HL-60 (cell line): ENCODE results near the gene ITGB5.

ENCODE experiments used
- DNase-seq, 2 experiments: peaks; one replicate each; pipeline ENCODE4 v3.0.0-alpha.2; 2010 to 2020; ENCODE audit warnings: low read depth in 1 of 2, low spot score in 1 of 2
- H3K27ac ChIP-seq: fragments of 250-450 bp; sonication (Bioruptor Pico); replicated peaks from 2 replicates; pipeline ENCODE4 v1.5.1; 2020; ENCODE audit warnings: mild to moderate bottlenecking, moderate library complexity
- H3K27me3 ChIP-seq: fragments of 250-450 bp; sonication (Bioruptor Pico); 2 replicates; pipeline ENCODE4 v1.5.1; 2021; ENCODE audit warnings: mild to moderate bottlenecking, moderate library complexity; ENCODE audit not compliant: insufficient read depth, poor library complexity, severe bottlenecking
- H3K4me3 ChIP-seq: replicated peaks from 2 replicates; pipeline ENCODE4 v1.5.1; 2011; ENCODE audit warnings: mild to moderate bottlenecking, control low read depth, low read length; ENCODE audit not compliant: insufficient read depth
- GABPA ChIP-seq: IDR thresholded peaks from 2 replicates; pipeline ENCODE4 v1.6.1; 2012; ENCODE audit warnings: low read depth
- POLR2AphosphoS5 ChIP-seq: IDR thresholded peaks from 2 replicates; pipeline ENCODE4 v1.6.1; 2012; ENCODE audit warnings: low read depth
- REST ChIP-seq: IDR thresholded peaks from 2 replicates; pipeline ENCODE4 v1.6.1; 2012; ENCODE audit warnings: low read depth; ENCODE audit not compliant: insufficient replicate concordance
- SPI1 ChIP-seq: IDR thresholded peaks from 2 replicates; pipeline ENCODE4 v1.6.1; 2012; ENCODE audit warnings: low read depth, mild to moderate bottlenecking, borderline replicate concordance
- TF ChIP-seq, protein P1 (sequence below): IDR thresholded peaks from one replicate; pipeline ENCODE4 v1.5.1; 2011; ENCODE audit warnings: low read length, control low read depth, inconsistent platforms; ENCODE audit not compliant: insufficient read depth

The ITGB5 gene

GRCh38 chr3:124841517-124841916 lies 45.6 kb downstream of the ITGB5 start:
- no peaks in the 10 kb centered on the region for H3K27me3 ChIP-seq
- H3K27ac ChIP-seq, result no peak overlapping the region
- no peak overlapping the region for H3K4me3 ChIP-seq
- TF ChIP-seq SPI1 (no peak), GABPA (no peak), REST (no peak), POLR2AphosphoS5 (no peak)
- TF ChIP-seq, protein P1, sequence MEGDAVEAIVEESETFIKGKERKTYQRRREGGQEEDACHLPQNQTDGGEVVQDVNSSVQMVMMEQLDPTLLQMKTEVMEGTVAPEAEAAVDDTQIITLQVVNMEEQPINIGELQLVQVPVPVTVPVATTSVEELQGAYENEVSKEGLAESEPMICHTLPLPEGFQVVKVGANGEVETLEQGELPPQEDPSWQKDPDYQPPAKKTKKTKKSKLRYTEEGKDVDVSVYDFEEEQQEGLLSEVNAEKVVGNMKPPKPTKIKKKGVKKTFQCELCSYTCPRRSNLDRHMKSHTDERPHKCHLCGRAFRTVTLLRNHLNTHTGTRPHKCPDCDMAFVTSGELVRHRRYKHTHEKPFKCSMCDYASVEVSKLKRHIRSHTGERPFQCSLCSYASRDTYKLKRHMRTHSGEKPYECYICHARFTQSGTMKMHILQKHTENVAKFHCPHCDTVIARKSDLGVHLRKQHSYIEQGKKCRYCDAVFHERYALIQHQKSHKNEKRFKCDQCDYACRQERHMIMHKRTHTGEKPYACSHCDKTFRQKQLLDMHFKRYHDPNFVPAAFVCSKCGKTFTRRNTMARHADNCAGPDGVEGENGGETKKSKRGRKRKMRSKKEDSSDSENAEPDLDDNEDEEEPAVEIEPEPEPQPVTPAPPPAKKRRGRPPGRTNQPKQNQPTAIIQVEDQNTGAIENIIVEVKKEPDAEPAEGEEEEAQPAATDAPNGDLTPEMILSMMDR, result no peak
- no peak for DNase-seq

GRCh38 chr3:124840331-124840730 lies 46.8 kb downstream of the ITGB5 start:
- no peak overlapping the region for H3K27ac ChIP-seq
- no peak overlapping the region for H3K4me3 ChIP-seq
- no peaks in the 10 kb centered on the region for H3K27me3 ChIP-seq
- no peak for DNase-seq
- TF ChIP-seq GABPA (no peak), REST (no peak), SPI1 (no peak), POLR2AphosphoS5 (no peak)
- TF ChIP-seq, protein P1, result no peak

GRCh38 chr3:124839896-124840295 lies 47.3 kb downstream of the ITGB5 start:
- H3K27ac ChIP-seq, result no peak overlapping the region
- TF ChIP-seq POLR2AphosphoS5 (no peak), SPI1 (no peak), GABPA (no peak), REST (no peak)
- TF ChIP-seq, protein P1, result no peak
- no peak for DNase-seq
- H3K27me3 ChIP-seq, result no peaks in the 10 kb centered on the region
- H3K4me3 ChIP-seq, result no peak overlapping the region
